ENCODE measurements around the gene ANKS1B. TPM values are rescaled to one million over a fixed set of nuclear protein-coding genes. Genes with fewer than 3 reads are reported as not detected.

ANKS1B gene
- total RNA-seq, 1 experiment from 2014 or later: 0.54 TPM

GRCh38 chr12:98847242-98847641 lies 1137.5 kb downstream of the ANKS1B start:
- Histone ChIP-seq H4K20me1 (ENCODE audit: insufficient read depth) (no peaks in the 10 kb centered on the region), H3K27me3 (ENCODE audit: insufficient read depth, low read length) (peaks cover 64% of the 10 kb centered on the region), H3K4me1 (ENCODE audit: control insufficient read depth in 1 of 2, insufficient read depth in 2 of 2, low read length in 2 of 2) (no peaks in the 10 kb centered on the region), H3K79me2 (ENCODE audit: insufficient read depth, low read length) (no peaks in the 10 kb centered on the region), H3K4me3 (replicated peaks in 1 of 2; ENCODE audit: low read depth in 1 of 2, low read length in 2 of 2) (no peak overlapping the region), H3K4me2 (ENCODE audit: low read length) (no peak overlapping the region), H3K36me3 (ENCODE audit: control insufficient read depth in 1 of 2, insufficient read depth in 2 of 2, low read length in 2 of 2) (no peaks in the 10 kb centered on the region), H3K9me3 (ENCODE audit: control insufficient read depth in 1 of 2, insufficient read depth in 1 of 2, low read depth in 1 of 2, low read length in 2 of 2) (no peaks in the 10 kb centered on the region), H2AFZ (ENCODE audit: low read depth, low read length, poor library complexity, severe bottlenecking) (no peak overlapping the region), H3K27ac (ENCODE audit: low read depth, low read length) (no peak overlapping the region), H3K9ac (ENCODE audit: low read length) (no peak overlapping the region), H3K9me2 (ENCODE audit: insufficient read depth) (no peaks in the 10 kb centered on the region)
- no peak for DNase-seq (ENCODE audit: low read depth, low spot score)
- ChIA-PET POLR2A (no interaction called here), CTCF (no interaction called here), RAD21 (ENCODE audit: low non-redundant PET in 1 of 2, low total read pairs in 2 of 2, uncharacterized antibody in 2 of 2, unreplicated experiment in 2 of 2) (no interaction called here)
- no peak for ATAC-seq
- TF ChIP-seq YY1 (IDR thresholded peaks at IDR 0.05; ENCODE audit: extremely low read depth, insufficient replicate concordance, low read depth, low read length): no peak
- no peak for TF ChIP-seq CEBPB (IDR thresholded peaks at IDR 0.05; ENCODE audit: low read depth)
- no peak for TF ChIP-seq SRF (IDR thresholded peaks at IDR 0.05; ENCODE audit: low read depth)
- no peak for TF ChIP-seq ATF3 (IDR thresholded peaks at IDR 0.05)
- TF ChIP-seq RAD21 (IDR thresholded peaks at IDR 0.05; ENCODE audit: low read depth): no peak
- intact Hi-C loops (cut with micrococcal nuclease): no loop called here
- no TSS peak for BruUV-seq (replicated peaks)

- intact Hi-C loops (cut with micrococcal nuclease): no loop called here
- Histone ChIP-seq H2AFZ (ENCODE audit: low read depth, low read length, poor library complexity, severe bottlenecking) (no peak overlapping the region), H3K4me3 (replicated peaks in 1 of 2; ENCODE audit: low read depth in 1 of 2, low read length in 2 of 2) (no peak overlapping the region), H3K27me3 (ENCODE audit: insufficient read depth, low read length) (peaks cover 67% of the 10 kb centered on the region), H3K9me2 (ENCODE audit: insufficient read depth) (no peaks in the 10 kb centered on the region), H3K4me1 (ENCODE audit: control insufficient read depth in 1 of 2, insufficient read depth in 2 of 2, low read length in 2 of 2) (no peaks in the 10 kb centered on the region), H3K36me3 (ENCODE audit: control insufficient read depth in 1 of 2, insufficient read depth in 2 of 2, low read length in 2 of 2) (no peaks in the 10 kb centered on the region), H3K79me2 (ENCODE audit: insufficient read depth, low read length) (no peaks in the 10 kb centered on the region), H3K27ac (ENCODE audit: low read depth, low read length) (no peak overlapping the region), H4K20me1 (ENCODE audit: insufficient read depth) (no peaks in the 10 kb centered on the region), H3K4me2 (ENCODE audit: low read length) (no peak overlapping the region), H3K9me3 (ENCODE audit: control insufficient read depth in 1 of 2, insufficient read depth in 1 of 2, low read depth in 1 of 2, low read length in 2 of 2) (no peaks in the 10 kb centered on the region), H3K9ac (ENCODE audit: low read length) (no peak overlapping the region)
- ChIA-PET CTCF (no interaction called here), POLR2A (no interaction called here), RAD21 (ENCODE audit: low non-redundant PET in 1 of 2, low total read pairs in 2 of 2, uncharacterized antibody in 2 of 2, unreplicated experiment in 2 of 2) (no interaction called here)
- TF ChIP-seq EZH2phosphoT487 (IDR thresholded peaks at IDR 0.05; ENCODE audit: borderline replicate concordance): no peak
- no peak for TF ChIP-seq ZBTB33 (IDR thresholded peaks at IDR 0.05; ENCODE audit: extremely low read depth, insufficient replicate concordance, low read length)
- TF ChIP-seq FOSL1 (IDR thresholded peaks at IDR 0.05; ENCODE audit: low read depth): no peak
- TF ChIP-seq ZNF274 (IDR thresholded peaks at IDR 0.05; ENCODE audit: low read depth, low read length): no peak
- no peak for TF ChIP-seq RAD21 (IDR thresholded peaks at IDR 0.05; ENCODE audit: low read depth)
- TF ChIP-seq POLR2AphosphoS5 (IDR thresholded peaks at IDR 0.05; ENCODE audit: low read depth, low read length): no peak
- no peak for TF ChIP-seq REST (IDR thresholded peaks at IDR 0.05; ENCODE audit: low read depth)
- TF ChIP-seq TCF7L2 (IDR thresholded peaks at IDR 0.05; ENCODE audit: borderline replicate concordance, extremely low read depth, insufficient read depth, insufficient read length): no peak
- TF ChIP-seq CBX3 (IDR thresholded peaks at IDR 0.05; ENCODE audit: low read depth): no peak
- no peak for TF ChIP-seq EGR1 (IDR thresholded peaks at IDR 0.05; ENCODE audit: low read depth)
- TF ChIP-seq CEBPB (IDR thresholded peaks at IDR 0.05; ENCODE audit: low read depth): no peak
- no peak for TF ChIP-seq JUND (IDR thresholded peaks at IDR 0.05)
- no peak for TF ChIP-seq SP1 (IDR thresholded peaks at IDR 0.05; ENCODE audit: low read depth)
- no peak for DNase-seq (ENCODE audit: low read depth, low spot score)
- no TSS peak for BruUV-seq (replicated peaks)
- no peak for ATAC-seq
Measured at GRCh38 chr12:98845957-98846356, 1138.8 kb downstream of the ANKS1B start.

All from HCT116 (cell line).